ENCODE results near the gene SRGAP2B. TPM values are rescaled to one million over a fixed set of nuclear protein-coding genes. Genes with fewer than 3 reads are reported as not detected.
"Not testable (repeated sequence)": the region's sequence is repeated elsewhere in the genome, so short reads cannot be mapped to it uniquely, and the experiment has no call there.

SRGAP2B gene
- total and polyA plus RNA-seq, 10 of the 15 experiments (the other 5 are each of a cell fraction or from before 2014, with no cell fraction given), result 1.2 to 8.9 (median 3.0) TPM

GRCh38 chr1:145123992-145124641, 29.0 kb upstream of the SRGAP2B start:
- H3K9me3 ChIP-seq (replicated peaks; ENCODE audit: control insufficient read depth, insufficient read depth, low read length); BruUV-seq (replicated peaks); in situ Hi-C loops (cut with MboI); H3K27ac ChIP-seq (ENCODE audit: control insufficient read depth, insufficient read depth); CTCF ChIA-PET; H3K27me3 ChIP-seq (replicated peaks in 1 of 2; ENCODE audit: control insufficient read depth in 2 of 2, insufficient read depth in 2 of 2, low read length in 1 of 2); H3K4me3 ChIP-seq; RAD21 ChIA-PET (ENCODE audit: unreplicated experiment); H3K9ac ChIP-seq (ENCODE audit: control insufficient read depth, insufficient read depth, low read length); POLR2A ChIA-PET; intact Hi-C loops (cut with micrococcal nuclease; ENCODE audit: unreplicated experiment); H3K4me1 ChIP-seq (ENCODE audit: control insufficient read depth, insufficient read depth, low read length); SMC1A ChIA-PET (ENCODE audit: uncharacterized antibody, unreplicated experiment); H3K36me3 ChIP-seq (ENCODE audit: control insufficient read depth in 2 of 2, insufficient read depth in 2 of 2, low read length in 1 of 2); H3K79me2 ChIP-seq (ENCODE audit: control insufficient read depth, insufficient read depth, low read length); DNase-seq (ENCODE audit: low read depth, low spot score); H4K20me1 ChIP-seq (ENCODE audit: control insufficient read depth, insufficient read depth); H3K4me2 ChIP-seq (ENCODE audit: control insufficient read depth, insufficient read depth); ATAC-seq; H2AFZ ChIP-seq (ENCODE audit: control insufficient read depth, low read depth, low read length); FAIRE-seq: not testable (repeated sequence)
- no CpG with 5 or more reads among the region's 7 CpGs for WGBS (ENCODE audit: insufficient coverage, insufficient replicate concordance, low lambda C conversion rate, missing lambda C conversion rate)

- H2AFZ ChIP-seq (ENCODE audit: control insufficient read depth, low read depth, low read length); in situ Hi-C loops (cut with MboI); H3K9ac ChIP-seq (ENCODE audit: control insufficient read depth, insufficient read depth, low read length); H3K27ac ChIP-seq (ENCODE audit: control insufficient read depth, insufficient read depth); CTCF ChIA-PET; H3K79me2 ChIP-seq (ENCODE audit: control insufficient read depth, insufficient read depth, low read length); H3K9me3 ChIP-seq (replicated peaks; ENCODE audit: control insufficient read depth, insufficient read depth, low read length); SMC1A ChIA-PET (ENCODE audit: uncharacterized antibody, unreplicated experiment); H3K27me3 ChIP-seq (replicated peaks in 1 of 2; ENCODE audit: control insufficient read depth in 2 of 2, insufficient read depth in 2 of 2, low read length in 1 of 2); FAIRE-seq; RAD21 ChIA-PET (ENCODE audit: unreplicated experiment); intact Hi-C loops (cut with micrococcal nuclease; ENCODE audit: unreplicated experiment); DNase-seq (ENCODE audit: low read depth, low spot score); H4K20me1 ChIP-seq (ENCODE audit: control insufficient read depth, insufficient read depth); H3K4me1 ChIP-seq (ENCODE audit: control insufficient read depth, insufficient read depth, low read length); POLR2A ChIA-PET; H3K4me3 ChIP-seq; BruUV-seq (replicated peaks); H3K4me2 ChIP-seq (ENCODE audit: control insufficient read depth, insufficient read depth); ATAC-seq; H3K36me3 ChIP-seq (ENCODE audit: control insufficient read depth in 2 of 2, insufficient read depth in 2 of 2, low read length in 1 of 2): not testable (repeated sequence)
- WGBS (ENCODE audit: insufficient coverage, insufficient replicate concordance, low lambda C conversion rate, missing lambda C conversion rate), result no CpG with 5 or more reads among the region's 1 CpG
Observed at GRCh38 chr1:145123062-145123395, 27.9 kb upstream of the SRGAP2B start.

GRCh38 chr1:145122344-145123061, 27.4 kb upstream of the SRGAP2B start:
- H3K27me3 ChIP-seq (replicated peaks in 1 of 2; ENCODE audit: control insufficient read depth in 2 of 2, insufficient read depth in 2 of 2, low read length in 1 of 2); DNase-seq (ENCODE audit: low read depth, low spot score); in situ Hi-C loops (cut with MboI); H3K79me2 ChIP-seq (ENCODE audit: control insufficient read depth, insufficient read depth, low read length); H3K4me3 ChIP-seq; intact Hi-C loops (cut with micrococcal nuclease; ENCODE audit: unreplicated experiment); H3K4me2 ChIP-seq (ENCODE audit: control insufficient read depth, insufficient read depth); FAIRE-seq; H3K9ac ChIP-seq (ENCODE audit: control insufficient read depth, insufficient read depth, low read length); H4K20me1 ChIP-seq (ENCODE audit: control insufficient read depth, insufficient read depth); H2AFZ ChIP-seq (ENCODE audit: control insufficient read depth, low read depth, low read length); H3K36me3 ChIP-seq (ENCODE audit: control insufficient read depth in 2 of 2, insufficient read depth in 2 of 2, low read length in 1 of 2); CTCF ChIA-PET; SMC1A ChIA-PET (ENCODE audit: uncharacterized antibody, unreplicated experiment); ATAC-seq; H3K9me3 ChIP-seq (replicated peaks; ENCODE audit: control insufficient read depth, insufficient read depth, low read length); POLR2A ChIA-PET; H3K27ac ChIP-seq (ENCODE audit: control insufficient read depth, insufficient read depth); RAD21 ChIA-PET (ENCODE audit: unreplicated experiment); BruUV-seq (replicated peaks); H3K4me1 ChIP-seq (ENCODE audit: control insufficient read depth, insufficient read depth, low read length): not testable (repeated sequence)
- WGBS (ENCODE audit: insufficient coverage, insufficient replicate concordance, low lambda C conversion rate, missing lambda C conversion rate), result no CpG with 5 or more reads among the region's 7 CpGs

GRCh38 chr1:145119842-145120241, 24.7 kb upstream of the SRGAP2B start:
- BruUV-seq (replicated peaks); H3K4me3 ChIP-seq; H3K79me2 ChIP-seq (ENCODE audit: control insufficient read depth, insufficient read depth, low read length); POLR2A ChIA-PET; H4K20me1 ChIP-seq (ENCODE audit: control insufficient read depth, insufficient read depth); H3K4me2 ChIP-seq (ENCODE audit: control insufficient read depth, insufficient read depth); H3K27me3 ChIP-seq (replicated peaks in 1 of 2; ENCODE audit: control insufficient read depth in 2 of 2, insufficient read depth in 2 of 2, low read length in 1 of 2); RAD21 ChIA-PET (ENCODE audit: unreplicated experiment); intact Hi-C loops (cut with micrococcal nuclease; ENCODE audit: unreplicated experiment); CTCF ChIA-PET; H3K9me3 ChIP-seq (replicated peaks; ENCODE audit: control insufficient read depth, insufficient read depth, low read length); H3K4me1 ChIP-seq (ENCODE audit: control insufficient read depth, insufficient read depth, low read length); in situ Hi-C loops (cut with MboI); DNase-seq (ENCODE audit: low read depth, low spot score); H3K36me3 ChIP-seq (ENCODE audit: control insufficient read depth in 2 of 2, insufficient read depth in 2 of 2, low read length in 1 of 2); ATAC-seq; FAIRE-seq; SMC1A ChIA-PET (ENCODE audit: uncharacterized antibody, unreplicated experiment); H3K9ac ChIP-seq (ENCODE audit: control insufficient read depth, insufficient read depth, low read length); H2AFZ ChIP-seq (ENCODE audit: control insufficient read depth, low read depth, low read length); H3K27ac ChIP-seq (ENCODE audit: control insufficient read depth, insufficient read depth): not testable (repeated sequence)
- no CpG with 5 or more reads among the region's 3 CpGs for WGBS (ENCODE audit: insufficient coverage, insufficient replicate concordance, low lambda C conversion rate, missing lambda C conversion rate)

Data from GM12878 (cell line).